H9 (cell line): ENCODE results near the gene MAPK14. TPM values are rescaled to one million over a fixed set of nuclear protein-coding genes. Genes with fewer than 3 reads are reported as not detected.

Source experiments
- DNase-seq: peaks from one replicate; pipeline ENCODE4 v3.0.0-alpha.2; 2017
- H2AFZ ChIP-seq: one replicate; pipeline ENCODE4 v1.6.1; 2013; ENCODE audit warnings: mild to moderate bottlenecking, low read length, control low read depth, moderate library complexity
- H2AK5ac ChIP-seq: 2 replicates; pipeline ENCODE4 v1.6.1; 2013; ENCODE audit warnings: low read length, control low read depth, mixed read lengths; ENCODE audit not compliant: insufficient read length
- H2BK120ac ChIP-seq: one replicate; pipeline ENCODE4 v1.6.1; 2013; ENCODE audit warnings: low read depth, mild to moderate bottlenecking, low read length, control low read depth, inconsistent platforms; ENCODE audit not compliant: poor library complexity, severe bottlenecking
- H2BK12ac ChIP-seq: 2 replicates; pipeline ENCODE4 v1.6.1; 2013; ENCODE audit warnings: low read length, control low read depth, mixed read lengths, low read depth; ENCODE audit not compliant: insufficient read length
- H2BK15ac ChIP-seq: 2 replicates; pipeline ENCODE4 v1.6.1; 2013; ENCODE audit warnings: low read depth, low read length, control low read depth
- H2BK20ac ChIP-seq: one replicate; pipeline ENCODE4 v1.6.1; 2013; ENCODE audit warnings: low read depth, mild to moderate bottlenecking, low read length, control low read depth, inconsistent platforms; ENCODE audit not compliant: poor library complexity, severe bottlenecking
- H2BK5ac ChIP-seq: 2 replicates; pipeline ENCODE4 v1.6.1; 2013; ENCODE audit warnings: low read length, control low read depth, mixed read lengths; ENCODE audit not compliant: insufficient read length
- H3K14ac ChIP-seq: 2 replicates; pipeline ENCODE4 v1.6.1; 2013; ENCODE audit warnings: low read length, control low read depth; ENCODE audit not compliant: insufficient read depth
- H3K18ac ChIP-seq: 2 replicates; pipeline ENCODE4 v1.6.1; 2013; ENCODE audit warnings: low read depth, mild to moderate bottlenecking, mixed read lengths, low read length, control low read depth; ENCODE audit not compliant: insufficient read length
- H3K23ac ChIP-seq: 2 replicates; pipeline ENCODE4 v1.6.1; 2013; ENCODE audit warnings: low read length, control low read depth, mixed read lengths, low read depth; ENCODE audit not compliant: insufficient read length
- H3K23me2 ChIP-seq: 2 replicates; pipeline ENCODE4 v1.6.1; 2013; ENCODE audit warnings: low read depth, mild to moderate bottlenecking, mixed read lengths, low read length, control low read depth; ENCODE audit not compliant: insufficient read length, poor library complexity, severe bottlenecking
- H3K27ac ChIP-seq: 2 replicates; pipeline ENCODE4 v1.5.1; 2013; ENCODE audit warnings: low read length, control low read depth, mixed read lengths, low read depth; ENCODE audit not compliant: insufficient read length
- H3K27me3 ChIP-seq: 2 replicates; pipeline ENCODE4 v1.6.1; 2013; ENCODE audit warnings: low read length, control low read depth, inconsistent platforms; ENCODE audit not compliant: insufficient read depth
- H3K4ac ChIP-seq: 2 replicates; pipeline ENCODE4 v1.6.1; 2013; ENCODE audit warnings: low read depth, mild to moderate bottlenecking, control low read depth, inconsistent platforms, low read length, moderate library complexity
- H3K4me1 ChIP-seq: 2 replicates; pipeline ENCODE4 v1.6.1; 2013; ENCODE audit warnings: low read length, control low read depth, inconsistent platforms; ENCODE audit not compliant: insufficient read depth
- H3K4me2 ChIP-seq: 2 replicates; pipeline ENCODE4 v1.6.1; 2013; ENCODE audit warnings: low read length, control low read depth, mixed read lengths; ENCODE audit not compliant: insufficient read length, insufficient read depth
- H3K56ac ChIP-seq: 2 replicates; pipeline ENCODE4 v1.6.1; 2013; ENCODE audit warnings: low read depth, mild to moderate bottlenecking, mixed read lengths, low read length, control low read depth; ENCODE audit not compliant: insufficient read length
- H3K79me1 ChIP-seq: 2 replicates; pipeline ENCODE4 v1.6.1; 2013; ENCODE audit warnings: low read depth, mild to moderate bottlenecking, moderate library complexity, low read length, control low read depth, inconsistent platforms; ENCODE audit not compliant: insufficient read depth, poor library complexity, severe bottlenecking
- H3K79me2 ChIP-seq: 2 replicates; pipeline ENCODE4 v1.6.1; 2013; ENCODE audit warnings: low read length, control low read depth, inconsistent platforms; ENCODE audit not compliant: insufficient read depth
- H3K9ac ChIP-seq: 2 replicates; pipeline ENCODE4 v1.6.1; 2013; ENCODE audit warnings: low read length, control low read depth, mixed read lengths; ENCODE audit not compliant: insufficient read length; ENCODE audit errors: extremely low read depth
- H3K9me3 ChIP-seq: one replicate; pipeline ENCODE4 v1.6.1; 2013; ENCODE audit warnings: low read depth, low read length, inconsistent platforms; ENCODE audit not compliant: control insufficient read depth
- H3T11ph ChIP-seq: one replicate; pipeline ENCODE4 v1.6.1; 2013; ENCODE audit warnings: mild to moderate bottlenecking, low read length, control low read depth, inconsistent platforms
- H4K20me1 ChIP-seq: one replicate; pipeline ENCODE4 v1.6.1; 2013; ENCODE audit not compliant: control insufficient read depth, insufficient read length, insufficient read depth
- H4K5ac ChIP-seq: 2 replicates; pipeline ENCODE4 v1.6.1; 2013; ENCODE audit warnings: low read depth, mild to moderate bottlenecking, mixed read lengths, low read length, control low read depth; ENCODE audit not compliant: insufficient read length
- H4K8ac ChIP-seq: replicated peaks from 2 replicates; pipeline ENCODE4 v1.6.1; 2013; ENCODE audit warnings: low read length, control low read depth, mixed read lengths, low read depth; ENCODE audit not compliant: insufficient read length
- H4K91ac ChIP-seq: 2 replicates; pipeline ENCODE4 v1.6.1; 2013; ENCODE audit warnings: low read depth, mild to moderate bottlenecking, moderate library complexity, mixed read lengths, low read length, control low read depth; ENCODE audit not compliant: insufficient read length
- H3K27ac Mint-ChIP-seq, 3 experiments: 2 replicates in 2 of 3; 3 replicates in 1 of 3; pipeline ENCODE4 v1.8.0; 2020 to 2021; ENCODE audit warnings: mixed read lengths in 3 of 3, mild to moderate bottlenecking in 1 of 3, moderate library complexity in 1 of 3
- H3K27me3 Mint-ChIP-seq: 2 replicates; pipeline ENCODE4 v1.8.0; 2021; ENCODE audit warnings: low read depth, mild to moderate bottlenecking, moderate library complexity, mixed read lengths
- H3K36me3 Mint-ChIP-seq, 3 experiments: 2 replicates in 2 of 3; 3 replicates in 1 of 3; pipeline ENCODE4 v1.8.0; 2020 to 2021; ENCODE audit warnings: low read depth in 3 of 3, mixed read lengths in 3 of 3; ENCODE audit not compliant: insufficient read depth in 1 of 3
- H3K4me1 Mint-ChIP-seq, 2 experiments: 2 replicates each; pipeline ENCODE4 v1.8.0; 2020; ENCODE audit warnings: mixed read lengths in 2 of 2
- H3K4me3 Mint-ChIP-seq, 2 experiments: 2 replicates in 1 of 2; 3 replicates in 1 of 2; pipeline ENCODE4 v1.8.0; 2020 to 2021; ENCODE audit warnings: mild to moderate bottlenecking in 2 of 2, mixed read lengths in 2 of 2, moderate library complexity in 1 of 2
- H3K9me3 Mint-ChIP-seq, 2 experiments: 2 replicates in 1 of 2; 3 replicates in 1 of 2; pipeline ENCODE4 v1.8.0; 2020; ENCODE audit warnings: mild to moderate bottlenecking in 2 of 2, mixed read lengths in 2 of 2, moderate library complexity in 1 of 2
- WGBS: extraction: QIAGEN DNeasy Blood & Tissue Kit; methylation state at CpG from one replicate; pipeline ENCODE4 v1.1.7; 2013; ENCODE audit warnings: missing lambda C conversion rate, low lambda C conversion rate, mixed read lengths; ENCODE audit not compliant: insufficient read length; ENCODE audit errors: extremely low coverage; 5-methylcytosine and 5-hydroxymethylcytosine counted together
- total RNA-seq: library from RNA; stranded (reverse); gene quantifications from 2 replicates; pipeline ENCODE4 v1.2.1, GENCODE V29; 2021
- TF ChIP-seq, protein P1 (sequence below): fragments of 200-600 bp; sonication (generic); conservative IDR thresholded peaks from 3 replicates; pipeline ENCODE4 v1.8.0; 2021; ENCODE audit warnings: antibody characterized with exemption, mild to moderate bottlenecking

Gene MAPK14
- total RNA-seq, 1 experiment from 2014 or later, result 40.5 TPM

DNA sequence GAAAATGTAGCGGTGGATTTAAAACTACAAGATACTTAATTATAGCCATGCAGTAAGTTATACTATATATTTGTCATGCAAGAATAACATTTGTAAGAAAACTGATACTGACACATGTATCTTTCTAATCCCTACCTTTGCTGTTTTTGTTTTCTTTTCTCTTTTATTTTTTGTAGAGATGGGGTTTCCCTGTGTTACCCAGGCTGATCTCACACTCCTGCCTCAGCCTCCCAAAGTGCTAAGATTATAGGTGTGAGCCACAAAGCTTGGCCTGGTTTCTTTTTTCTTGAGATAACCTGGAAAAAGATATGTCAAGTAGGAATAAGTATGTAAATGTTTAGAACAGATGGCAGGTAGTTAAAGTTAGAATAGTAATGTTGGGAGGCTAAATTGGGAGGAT is 44.1 kb downstream of the MAPK14 start:
- TF ChIP-seq, protein P1, sequence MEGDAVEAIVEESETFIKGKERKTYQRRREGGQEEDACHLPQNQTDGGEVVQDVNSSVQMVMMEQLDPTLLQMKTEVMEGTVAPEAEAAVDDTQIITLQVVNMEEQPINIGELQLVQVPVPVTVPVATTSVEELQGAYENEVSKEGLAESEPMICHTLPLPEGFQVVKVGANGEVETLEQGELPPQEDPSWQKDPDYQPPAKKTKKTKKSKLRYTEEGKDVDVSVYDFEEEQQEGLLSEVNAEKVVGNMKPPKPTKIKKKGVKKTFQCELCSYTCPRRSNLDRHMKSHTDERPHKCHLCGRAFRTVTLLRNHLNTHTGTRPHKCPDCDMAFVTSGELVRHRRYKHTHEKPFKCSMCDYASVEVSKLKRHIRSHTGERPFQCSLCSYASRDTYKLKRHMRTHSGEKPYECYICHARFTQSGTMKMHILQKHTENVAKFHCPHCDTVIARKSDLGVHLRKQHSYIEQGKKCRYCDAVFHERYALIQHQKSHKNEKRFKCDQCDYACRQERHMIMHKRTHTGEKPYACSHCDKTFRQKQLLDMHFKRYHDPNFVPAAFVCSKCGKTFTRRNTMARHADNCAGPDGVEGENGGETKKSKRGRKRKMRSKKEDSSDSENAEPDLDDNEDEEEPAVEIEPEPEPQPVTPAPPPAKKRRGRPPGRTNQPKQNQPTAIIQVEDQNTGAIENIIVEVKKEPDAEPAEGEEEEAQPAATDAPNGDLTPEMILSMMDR, result no peak
- Histone ChIP-seq H2BK12ac (no peak overlapping the region), H2BK20ac (no peak overlapping the region), H2BK5ac (no peak overlapping the region), H3K79me2 (no peaks in the 10 kb centered on the region), H3K79me1 (no peaks in the 10 kb centered on the region), H3K14ac (no peak overlapping the region), H2AFZ (no peak overlapping the region), H4K5ac (no peak overlapping the region), H3K9me3 (no peaks in the 10 kb centered on the region), H3K27me3 (no peaks in the 10 kb centered on the region), H3K27ac (no peak overlapping the region), H3K56ac (no peak overlapping the region), H4K8ac (no peak overlapping the region), H3K23me2 (no peaks in the 10 kb centered on the region), H3K23ac (no peak overlapping the region), H3K4me2 (no peak overlapping the region), H2AK5ac (no peak overlapping the region), H4K20me1 (no peaks in the 10 kb centered on the region), H3K4me1 (no peaks in the 10 kb centered on the region), H3K9ac (no peak overlapping the region), H4K91ac (no peak overlapping the region), H3K4ac (no peak overlapping the region), H3K18ac (no peak overlapping the region), H3T11ph (no peak overlapping the region), H2BK120ac (no peak overlapping the region), H2BK15ac (no peak overlapping the region)
- Mint-ChIP-seq H3K4me3 (no peak overlapping the region), H3K27me3 (no peaks in the 10 kb centered on the region), H3K9me3 (no peaks in the 10 kb centered on the region), H3K27ac (no peak overlapping the region), H3K4me1 (no peaks in the 10 kb centered on the region), H3K36me3 (peaks cover 0 to 13% (median 0%) of the 10 kb centered on the region in 3 experiments; a peak in 2 of 7 replicates)
- no CpG with 5 or more reads among the region's 1 CpG for WGBS
- DNase-seq, result no peak
